Fibroblast of mammary gland (primary cell): ENCODE data around the gene STPG2.
A peak's percentile ranks its signal among the peaks of the same experiment; 100 is the strongest.

Experiments
- DNase-seq: peaks from one replicate; pipeline ENCODE4 v3.0.0-alpha.2; 2010; ENCODE audit warnings: low read depth
- H3K4me3 ChIP-seq: 2 replicates; pipeline ENCODE4 v1.5.1; 2011; ENCODE audit warnings: low read depth, mild to moderate bottlenecking, low read length, moderate library complexity; ENCODE audit not compliant: control insufficient read depth
- CTCF ChIP-seq: conservative IDR thresholded peaks from 2 replicates; pipeline ENCODE4 v1.5.1; 2011; ENCODE audit warnings: low read depth, low read length, inconsistent platforms; ENCODE audit not compliant: control insufficient read depth, insufficient read depth

STPG2 gene

GRCh38 chr4:97691111-97691605 is 452.1 kb downstream of the STPG2 start:
- TF ChIP-seq CTCF, result no peak
- H3K4me3 ChIP-seq, result no peak overlapping the region
- DNase-seq, result no peak

GRCh38 chr4:97670703-97671269 is 472.5 kb downstream of the STPG2 start:
- H3K4me3 ChIP-seq, result no peak overlapping the region
- TF ChIP-seq CTCF, result no peak
- DNase-seq, result no peak

- TF ChIP-seq CTCF, result no peak
- no peak for DNase-seq
- no peak overlapping the region for H3K4me3 ChIP-seq
Observed at GRCh38 chr4:97665553-97665952, 477.7 kb downstream of the STPG2 start.

GRCh38 chr4:97664741-97665140 is 478.5 kb downstream of the STPG2 start:
- no peak for DNase-seq
- no peak overlapping the region for H3K4me3 ChIP-seq
- no peak for TF ChIP-seq CTCF

GRCh38 chr4:97662133-97662532 is 481.1 kb downstream of the STPG2 start:
- no peak overlapping the region for H3K4me3 ChIP-seq
- TF ChIP-seq CTCF, result no peak
- no peak for DNase-seq

- DNase-seq, result peak; percentile 84
- no peak for TF ChIP-seq CTCF
- no peak overlapping the region for H3K4me3 ChIP-seq
Observed at GRCh38 chr4:97656044-97656720, 487.1 kb downstream of the STPG2 start.
